Cortex of kidney (tissue), 1 donor: ENCODE results near the gene TMEM220.

ENCODE experiments used
- DNase-seq: peaks from one replicate; lab custom pipeline; 2025; lab: John Stamatoyannopoulos, UW

TMEM220 gene

DNA sequence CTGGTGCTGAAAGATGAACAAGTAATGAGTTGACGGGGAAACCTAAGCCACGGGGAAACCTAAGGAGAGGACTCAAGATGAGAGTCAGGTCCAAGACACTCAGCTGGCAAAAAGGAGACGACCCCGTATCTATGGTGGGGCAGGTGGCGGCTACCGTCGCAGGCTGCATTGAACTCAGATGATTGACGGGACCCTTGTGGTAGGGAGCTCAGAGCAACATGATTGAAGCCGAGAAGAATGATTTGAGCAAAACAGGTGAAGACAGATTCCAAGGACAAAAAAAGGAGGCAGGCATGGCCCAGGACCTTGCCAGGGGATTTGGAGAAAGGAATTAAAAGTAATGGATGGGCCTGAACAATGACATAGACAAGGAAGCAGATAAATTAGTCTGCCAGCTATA lies 65.3 kb downstream of the TMEM220 start:
- no peak for DNase-seq
